Measurements from ENCODE around the gene TNFSF4. TPM values are rescaled to one million over a fixed set of nuclear protein-coding genes. Genes with fewer than 3 reads are reported as not detected.

Gene TNFSF4
- total RNA-seq, 3 donors from 2014 or later (not counting 1 experiment from before 2014, with no cell fraction given), result 1.7 to 3.7 (median 2.9) TPM

DNA sequence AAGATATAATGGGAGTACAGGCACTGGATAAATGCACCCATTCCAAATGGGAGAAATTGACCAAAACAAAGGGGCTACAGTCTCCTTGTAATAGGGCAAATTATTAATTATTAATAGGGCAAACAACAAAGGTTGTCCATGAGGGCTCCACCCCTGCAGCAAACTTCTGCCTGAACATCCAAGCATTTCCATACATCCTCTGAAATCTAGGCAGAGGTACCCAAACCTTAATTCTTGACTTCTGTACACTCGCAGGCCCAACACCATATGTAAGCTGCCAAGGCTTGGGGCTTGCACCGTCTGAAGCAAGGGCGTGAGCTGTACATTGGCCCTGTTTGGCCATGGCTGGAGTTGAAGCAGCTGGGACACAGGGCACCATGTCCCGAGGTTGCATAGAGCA, 33.7 kb downstream of the TNFSF4 start:
- Histone ChIP-seq H3K27ac (ENCODE audit: low read length) (no peak overlapping the region), H3K36me3 (ENCODE audit: control insufficient read depth, insufficient read depth, low read length) (no peaks in the 10 kb centered on the region), H3K27me3 (ENCODE audit: control insufficient read depth, insufficient read depth, low read length) (no peaks in the 10 kb centered on the region), H3K9me3 (ENCODE audit: control insufficient read depth, insufficient read depth, low read length) (peaks cover 28% of the 10 kb centered on the region), H3K4me3 (ENCODE audit: low read length) (no peak overlapping the region), H3K4me1 (ENCODE audit: control insufficient read depth, insufficient read depth, low read length) (no peaks in the 10 kb centered on the region)
- TF ChIP-seq, protein P1, sequence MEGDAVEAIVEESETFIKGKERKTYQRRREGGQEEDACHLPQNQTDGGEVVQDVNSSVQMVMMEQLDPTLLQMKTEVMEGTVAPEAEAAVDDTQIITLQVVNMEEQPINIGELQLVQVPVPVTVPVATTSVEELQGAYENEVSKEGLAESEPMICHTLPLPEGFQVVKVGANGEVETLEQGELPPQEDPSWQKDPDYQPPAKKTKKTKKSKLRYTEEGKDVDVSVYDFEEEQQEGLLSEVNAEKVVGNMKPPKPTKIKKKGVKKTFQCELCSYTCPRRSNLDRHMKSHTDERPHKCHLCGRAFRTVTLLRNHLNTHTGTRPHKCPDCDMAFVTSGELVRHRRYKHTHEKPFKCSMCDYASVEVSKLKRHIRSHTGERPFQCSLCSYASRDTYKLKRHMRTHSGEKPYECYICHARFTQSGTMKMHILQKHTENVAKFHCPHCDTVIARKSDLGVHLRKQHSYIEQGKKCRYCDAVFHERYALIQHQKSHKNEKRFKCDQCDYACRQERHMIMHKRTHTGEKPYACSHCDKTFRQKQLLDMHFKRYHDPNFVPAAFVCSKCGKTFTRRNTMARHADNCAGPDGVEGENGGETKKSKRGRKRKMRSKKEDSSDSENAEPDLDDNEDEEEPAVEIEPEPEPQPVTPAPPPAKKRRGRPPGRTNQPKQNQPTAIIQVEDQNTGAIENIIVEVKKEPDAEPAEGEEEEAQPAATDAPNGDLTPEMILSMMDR (IDR thresholded peaks at IDR 0.05), result no peak
- peaks cover 6 to 12% of the 10 kb centered on the region in 2 donors for H3K9me3 Mint-ChIP-seq
- no peaks in the 10 kb centered on the region for H3K4me1 Mint-ChIP-seq
- ATAC-seq (no peak), DNase-seq (no peak)
- H3K27me3 Mint-ChIP-seq (ENCODE audit: low read depth in 2 of 2), result peaks cover 0 to 9% of the 10 kb centered on the region in 2 donors
- intact Hi-C loops (cut with micrococcal nuclease), result no loop called here
- H3K27ac Mint-ChIP-seq, result no peak overlapping the region
- H3K36me3 Mint-ChIP-seq, result peaks cover 17% of the 10 kb centered on the region
- 92% methylated on average over 4 of the region's 4 CpGs for WGBS (ENCODE audit: insufficient coverage)
- no peak overlapping the region for H3K4me3 Mint-ChIP-seq

DNA sequence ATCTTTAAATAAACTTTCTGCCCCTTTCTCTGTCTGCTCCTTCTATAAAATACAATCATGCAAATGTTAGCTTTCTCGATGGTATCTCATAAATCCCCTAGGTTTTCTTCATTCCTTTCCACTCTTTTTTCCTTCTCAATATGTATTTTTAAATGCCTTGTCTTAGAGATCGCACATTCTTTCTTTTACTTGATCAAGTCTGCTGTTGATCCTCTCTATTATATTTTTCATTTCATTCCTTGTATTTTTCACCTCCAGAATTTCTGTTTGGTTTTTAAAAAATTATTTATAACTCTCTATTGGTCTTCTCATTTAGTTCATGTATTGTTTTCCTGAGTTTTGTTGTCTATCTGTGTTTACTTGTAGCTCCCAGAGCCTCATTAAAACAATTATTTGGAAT, 36.0 kb downstream of the TNFSF4 start:
- Mint-ChIP-seq H3K27me3 (ENCODE audit: low read depth in 2 of 2) (peaks cover 0 to 10% of the 10 kb centered on the region in 2 donors), H3K9me3 (peaks cover 6 to 12% of the 10 kb centered on the region in 2 donors), H3K27ac (no peak overlapping the region), H3K36me3 (peaks cover 17% of the 10 kb centered on the region), H3K4me1 (no peaks in the 10 kb centered on the region), H3K4me3 (no peak overlapping the region)
- DNase-seq, result no peak
- H3K27me3 ChIP-seq (ENCODE audit: control insufficient read depth, insufficient read depth, low read length), result no peaks in the 10 kb centered on the region
- no peaks in the 10 kb centered on the region for H3K36me3 ChIP-seq (ENCODE audit: control insufficient read depth, insufficient read depth, low read length)
- H3K9me3 ChIP-seq (ENCODE audit: control insufficient read depth, insufficient read depth, low read length), result peaks cover 25% of the 10 kb centered on the region
- TF ChIP-seq, protein P1 (IDR thresholded peaks at IDR 0.05), result no peak
- no peaks in the 10 kb centered on the region for H3K4me1 ChIP-seq (ENCODE audit: control insufficient read depth, insufficient read depth, low read length)
- H3K27ac ChIP-seq (ENCODE audit: low read length), result no peak overlapping the region
- no peak for ATAC-seq
- 92% methylated on average over 2 of the region's 2 CpGs for WGBS (ENCODE audit: insufficient coverage)
- intact Hi-C loops (cut with micrococcal nuclease), result no loop called here
- H3K4me3 ChIP-seq (ENCODE audit: low read length), result no peak overlapping the region

- ATAC-seq (no peak), DNase-seq (no peak)
- peaks cover 22% of the 10 kb centered on the region for H3K9me3 ChIP-seq (ENCODE audit: control insufficient read depth, insufficient read depth, low read length)
- intact Hi-C loops (cut with micrococcal nuclease), result no loop called here
- WGBS (ENCODE audit: insufficient coverage), result no CpG with 5 or more reads among the region's 2 CpGs
- TF ChIP-seq, protein P1 (IDR thresholded peaks at IDR 0.05), result no peak
- no peaks in the 10 kb centered on the region for H3K27me3 ChIP-seq (ENCODE audit: control insufficient read depth, insufficient read depth, low read length)
- no peak overlapping the region for H3K4me3 ChIP-seq (ENCODE audit: low read length)
- no peak overlapping the region for H3K27ac Mint-ChIP-seq
- no peak overlapping the region for H3K27ac ChIP-seq (ENCODE audit: low read length)
- H3K36me3 ChIP-seq (ENCODE audit: control insufficient read depth, insufficient read depth, low read length), result no peaks in the 10 kb centered on the region
- no peak overlapping the region for H3K4me3 Mint-ChIP-seq
- peaks cover 0 to 10% of the 10 kb centered on the region in 2 donors for H3K27me3 Mint-ChIP-seq (ENCODE audit: low read depth in 2 of 2)
- H3K9me3 Mint-ChIP-seq, result peaks cover 4 to 9% of the 10 kb centered on the region in 2 donors
- H3K4me1 Mint-ChIP-seq, result no peaks in the 10 kb centered on the region
- H3K36me3 Mint-ChIP-seq, result peaks cover 17% of the 10 kb centered on the region
- no peaks in the 10 kb centered on the region for H3K4me1 ChIP-seq (ENCODE audit: control insufficient read depth, insufficient read depth, low read length)
Measured at GRCh38 chr1:173168941-173169340, 38.2 kb downstream of the TNFSF4 start.

DNA sequence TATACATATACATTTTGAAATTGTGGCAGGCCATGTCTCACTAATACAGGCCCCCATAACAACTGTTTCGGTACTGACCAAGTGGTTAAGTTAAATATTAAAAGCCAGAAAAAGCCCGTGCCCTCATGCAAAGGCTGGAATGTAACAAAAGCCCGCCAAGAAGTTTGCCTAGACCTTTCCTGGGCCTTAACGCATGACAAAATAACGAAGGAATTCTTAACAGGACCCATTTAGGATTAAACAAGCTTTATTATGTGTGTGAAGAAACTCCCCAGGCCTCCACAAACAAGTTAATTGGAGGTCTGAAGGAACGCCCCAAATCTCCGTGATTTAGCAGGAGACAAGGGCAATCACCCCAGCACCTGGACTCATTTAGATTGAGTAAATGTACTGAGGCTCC, 42.4 kb downstream of the TNFSF4 start:
- H3K4me3 Mint-ChIP-seq, result no peak overlapping the region
- Histone ChIP-seq H3K36me3 (ENCODE audit: control insufficient read depth, insufficient read depth, low read length) (no peaks in the 10 kb centered on the region), H3K4me1 (ENCODE audit: control insufficient read depth, insufficient read depth, low read length) (no peaks in the 10 kb centered on the region), H3K4me3 (ENCODE audit: low read length) (no peak overlapping the region), H3K27ac (ENCODE audit: low read length) (no peak overlapping the region), H3K27me3 (ENCODE audit: control insufficient read depth, insufficient read depth, low read length) (no peaks in the 10 kb centered on the region), H3K9me3 (ENCODE audit: control insufficient read depth, insufficient read depth, low read length) (no peaks in the 10 kb centered on the region)
- no peaks in the 10 kb centered on the region for H3K9me3 Mint-ChIP-seq
- WGBS (ENCODE audit: insufficient coverage), result 97% methylated on average over 5 of the region's 7 CpGs
- no peak for DNase-seq
- H3K27me3 Mint-ChIP-seq (ENCODE audit: low read depth in 2 of 2), result peaks cover 0 to 10% of the 10 kb centered on the region in 2 donors
- intact Hi-C loops (cut with micrococcal nuclease), result no loop called here
- peaks cover 0 to 4% of the 10 kb centered on the region in 2 donors for H3K4me1 Mint-ChIP-seq
- ATAC-seq, result no peak
- no peaks in the 10 kb centered on the region for H3K36me3 Mint-ChIP-seq
- no peak overlapping the region for H3K27ac Mint-ChIP-seq
- TF ChIP-seq, protein P1 (IDR thresholded peaks at IDR 0.05), result no peak
